ENCODE measurements around the gene SMAD7.

SMAD7 gene

DNA sequence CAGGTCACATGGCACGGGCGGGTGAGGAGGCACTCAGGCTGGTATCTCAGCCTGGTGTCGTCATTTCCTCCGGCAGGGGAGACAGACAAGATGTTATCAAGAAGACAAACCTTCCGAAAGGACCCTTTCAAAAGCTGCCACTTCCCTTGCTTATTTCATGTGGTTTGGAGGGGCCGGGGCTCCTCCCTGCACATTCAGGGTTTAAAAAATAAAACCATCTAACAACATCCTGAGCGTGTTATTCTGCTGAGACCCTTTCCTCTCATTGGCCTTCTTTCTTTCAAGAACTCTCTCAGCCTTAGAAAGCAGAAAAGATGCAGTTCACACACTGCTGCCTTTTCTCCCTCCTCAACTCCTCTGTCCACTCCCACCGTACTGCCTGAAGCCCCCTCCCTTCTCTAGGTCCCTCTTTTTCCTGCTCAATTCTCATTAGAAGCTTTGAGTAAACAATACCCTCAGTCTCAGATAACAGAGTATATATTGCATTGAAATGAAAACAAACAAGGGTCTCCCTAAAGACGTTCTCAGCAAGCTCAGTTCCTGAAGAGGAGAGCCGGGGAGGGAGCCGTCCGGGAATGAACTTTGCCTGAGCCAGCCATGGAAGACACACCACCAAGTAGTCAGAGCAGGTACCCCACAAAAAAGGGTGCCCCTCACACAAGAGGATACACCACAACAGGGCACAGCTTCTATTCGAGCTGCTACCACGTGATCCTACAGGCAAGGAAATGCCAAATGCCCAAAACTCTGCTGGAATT is 9.7 kb downstream of the SMAD7 start:
- TF ChIP-seq GATA1 (IDR thresholded peaks at IDR 0.05; ENCODE audit: low read depth, low read length), result no peak
- TF ChIP-seq POLR2A (IDR thresholded peaks at IDR 0.05; ENCODE audit: low read length), result no peak
- peak in 1 of 2 experiments; percentile 10 for DNase-seq

DNA sequence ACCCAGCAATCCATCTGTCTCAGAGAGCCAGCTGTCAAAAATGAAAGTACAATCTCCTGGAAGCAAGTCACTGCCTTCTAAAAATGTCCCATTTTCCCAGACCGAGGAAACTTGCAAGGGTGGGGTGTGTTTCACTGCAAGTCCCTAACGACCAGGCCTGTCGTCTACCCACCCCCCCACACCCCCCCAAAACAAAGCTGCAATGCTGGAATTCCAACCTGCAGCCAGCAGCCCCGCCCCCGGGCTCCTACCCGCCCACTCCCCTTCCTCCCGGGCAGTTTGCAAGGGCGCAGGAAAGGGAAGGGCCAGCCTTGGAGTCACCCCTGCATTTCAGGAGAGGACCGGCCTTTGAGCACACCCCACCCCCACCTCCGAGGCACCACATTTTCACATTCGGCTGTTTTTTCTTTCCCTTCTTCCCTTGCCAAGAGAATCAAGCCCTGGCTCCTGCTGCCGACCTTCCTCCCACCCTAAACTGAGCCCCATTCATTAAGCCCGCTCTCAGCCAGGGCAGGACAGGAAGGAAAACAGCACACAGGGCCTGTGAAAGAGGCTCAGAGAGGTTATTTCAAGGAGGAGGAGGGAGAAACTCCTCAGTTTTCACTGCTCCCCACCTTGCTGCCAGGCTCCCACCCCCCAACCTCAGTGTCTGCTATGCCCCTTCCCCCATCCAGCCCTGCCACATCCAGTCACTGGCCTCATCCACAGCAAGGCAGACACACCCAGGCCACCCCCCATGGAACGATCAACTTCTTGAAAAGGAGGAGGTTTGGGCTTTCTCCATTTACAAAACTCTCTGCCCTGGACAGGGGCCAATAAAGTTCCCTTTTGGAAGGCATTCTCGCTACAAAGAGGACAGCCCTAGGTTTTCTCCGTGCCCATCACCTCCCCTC is 11.3 kb downstream of the SMAD7 start:
- TF ChIP-seq POLR2A (IDR thresholded peaks at IDR 0.05; ENCODE audit: low read length) (no peak), GATA1 (IDR thresholded peaks at IDR 0.05; ENCODE audit: low read depth, low read length) (no peak)
- no peak for DNase-seq

DNA sequence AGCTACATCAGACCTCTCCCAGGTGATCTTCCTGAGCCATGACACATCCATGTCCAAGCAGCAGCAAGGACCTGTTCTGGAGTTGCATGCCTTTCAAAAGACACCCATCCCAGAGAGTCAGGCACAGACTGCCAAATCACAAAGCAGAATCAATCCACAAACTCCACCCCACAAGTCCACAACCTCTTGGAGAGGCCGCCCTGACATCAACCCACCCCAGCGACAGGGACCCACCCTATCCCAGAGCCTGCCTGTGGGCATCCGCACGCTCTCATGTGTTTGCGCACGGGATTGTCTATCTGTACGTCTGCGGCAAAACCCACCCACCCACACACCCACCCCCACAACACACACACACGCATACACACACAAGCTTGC is 11.9 kb downstream of the SMAD7 start:
- no peak for DNase-seq

DNA sequence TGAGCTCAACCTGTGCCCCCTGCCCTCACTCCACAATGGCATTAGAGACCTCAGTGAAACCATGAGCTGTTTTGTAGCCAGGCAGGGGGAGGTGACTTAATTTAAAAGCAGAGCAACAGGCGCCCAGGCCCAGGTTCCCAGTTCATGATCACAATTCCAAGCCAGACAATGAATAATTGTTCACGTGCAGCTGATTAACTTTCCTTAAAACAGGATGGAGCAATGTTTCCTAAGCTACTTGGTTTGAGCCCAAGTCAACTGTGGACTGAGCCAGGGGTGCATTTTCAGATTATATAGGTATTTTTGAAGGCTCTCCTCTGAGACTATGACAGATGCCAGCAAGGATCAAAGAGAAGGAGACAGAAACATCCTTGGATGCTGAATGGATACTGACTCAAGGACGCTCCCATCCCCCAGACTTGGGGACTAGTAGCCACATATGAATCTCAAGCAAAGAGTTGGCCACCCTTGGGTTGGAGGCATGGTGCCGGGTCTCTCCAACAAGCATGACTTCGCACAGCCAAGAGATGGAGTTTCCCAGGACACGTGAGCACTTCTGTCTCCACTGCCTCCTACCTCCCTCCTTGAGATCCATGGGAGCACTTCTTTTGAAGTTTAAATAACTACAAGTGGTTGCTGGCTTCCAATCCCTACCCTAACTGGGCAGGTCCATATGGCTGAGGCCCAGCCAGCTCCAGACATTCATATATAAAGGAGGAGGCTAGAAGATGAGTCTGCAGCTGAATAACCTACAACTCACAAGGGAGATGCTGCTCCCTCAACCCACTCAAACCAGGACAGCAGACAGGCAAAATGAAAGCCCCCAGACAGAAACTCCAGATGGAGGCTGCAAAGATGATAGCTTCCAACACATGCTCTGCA is 12.7 kb downstream of the SMAD7 start:
- DNase-seq, result no peak
- TF ChIP-seq GATA1 (IDR thresholded peaks at IDR 0.05; ENCODE audit: low read depth, low read length), result no peak
- no peak for TF ChIP-seq POLR2A (IDR thresholded peaks at IDR 0.05; ENCODE audit: low read length)

More for the DNA sequence above, 11.9 kb downstream of the SMAD7 start:
- TF ChIP-seq GATA1 (IDR thresholded peaks at IDR 0.05; ENCODE audit: low read depth, low read length), result no peak
- TF ChIP-seq POLR2A (IDR thresholded peaks at IDR 0.05; ENCODE audit: low read length), result no peak

DNA sequence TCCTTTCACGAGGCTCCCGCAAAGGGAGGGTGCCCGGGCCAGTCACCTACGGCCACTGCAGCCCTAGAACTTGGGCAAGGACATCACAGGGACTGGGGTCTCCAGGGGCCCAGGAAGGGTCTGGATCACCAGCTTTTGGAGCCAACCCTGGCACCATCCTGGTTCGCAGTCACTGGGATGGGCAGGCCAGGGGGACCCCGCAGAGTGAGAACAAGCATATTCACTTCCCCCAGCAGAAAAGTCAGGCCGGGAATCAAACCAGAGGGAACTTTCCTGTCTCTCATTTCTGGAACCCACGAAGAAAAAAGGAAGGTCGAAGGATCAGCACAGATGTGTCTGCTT is 15.4 kb downstream of the SMAD7 start:
- no peak for DNase-seq
- TF ChIP-seq POLR2A (IDR thresholded peaks at IDR 0.05; ENCODE audit: low read length) (no peak), GATA1 (IDR thresholded peaks at IDR 0.05; ENCODE audit: low read depth, low read length) (no peak)

DNA sequence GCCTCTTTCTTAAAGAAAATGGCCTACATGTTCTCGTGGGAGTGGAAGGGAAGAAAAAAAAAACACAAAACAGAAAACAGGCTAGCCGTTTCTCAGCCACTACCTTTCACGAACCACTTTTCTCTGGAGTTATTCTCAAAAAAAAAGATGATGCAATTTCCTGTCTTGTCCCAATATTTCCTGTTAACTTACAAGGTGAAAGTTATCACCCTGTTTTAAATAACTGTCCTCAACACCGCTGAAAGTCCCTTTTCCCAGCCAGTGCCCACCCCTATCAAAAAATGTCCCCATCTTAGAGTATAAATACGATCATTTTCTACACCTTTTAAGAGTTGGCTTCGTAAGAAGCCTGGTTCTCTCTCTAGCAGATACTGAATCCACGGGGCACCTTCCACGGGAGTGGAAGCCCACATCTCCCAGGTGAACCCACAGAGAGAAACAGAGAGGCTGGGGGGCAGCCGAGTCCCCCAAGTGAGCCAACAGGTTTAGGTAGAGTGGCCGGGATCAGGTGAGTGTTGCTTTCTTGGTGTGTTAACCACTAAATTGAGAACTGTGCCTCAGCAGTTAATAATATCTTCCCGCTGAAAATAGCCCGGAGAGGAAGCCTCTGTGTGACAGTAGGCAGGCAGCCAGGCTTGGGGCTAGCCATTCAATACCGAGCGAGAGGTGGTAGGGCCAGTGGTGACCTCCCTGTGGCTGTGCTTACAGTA is 15.9 kb downstream of the SMAD7 start:
- no peak for DNase-seq

DNA sequence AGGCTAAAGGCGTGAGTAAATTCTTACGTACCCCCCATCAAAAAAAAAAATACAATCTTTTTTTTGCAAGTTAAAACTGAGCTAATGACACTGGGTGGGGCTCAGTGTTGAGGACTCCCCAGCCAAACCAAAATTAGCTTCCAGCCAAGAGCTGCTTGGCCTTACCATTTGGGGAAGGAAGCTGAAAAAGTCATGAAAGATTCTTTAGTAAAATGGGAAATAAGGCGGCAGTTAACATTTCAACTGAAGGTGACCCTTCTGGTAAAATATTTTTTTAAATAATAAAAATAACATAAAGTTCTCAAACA is 16.4 kb downstream of the SMAD7 start:
- TF ChIP-seq GATA1 (IDR thresholded peaks at IDR 0.05; ENCODE audit: low read depth, low read length), result no peak
- no peak for TF ChIP-seq POLR2A (IDR thresholded peaks at IDR 0.05; ENCODE audit: low read length)
- no peak for DNase-seq

More for the DNA sequence above, 15.9 kb downstream of the SMAD7 start:
- TF ChIP-seq POLR2A (IDR thresholded peaks at IDR 0.05; ENCODE audit: low read length), result no peak
- no peak for TF ChIP-seq GATA1 (IDR thresholded peaks at IDR 0.05; ENCODE audit: low read depth, low read length)

DNA sequence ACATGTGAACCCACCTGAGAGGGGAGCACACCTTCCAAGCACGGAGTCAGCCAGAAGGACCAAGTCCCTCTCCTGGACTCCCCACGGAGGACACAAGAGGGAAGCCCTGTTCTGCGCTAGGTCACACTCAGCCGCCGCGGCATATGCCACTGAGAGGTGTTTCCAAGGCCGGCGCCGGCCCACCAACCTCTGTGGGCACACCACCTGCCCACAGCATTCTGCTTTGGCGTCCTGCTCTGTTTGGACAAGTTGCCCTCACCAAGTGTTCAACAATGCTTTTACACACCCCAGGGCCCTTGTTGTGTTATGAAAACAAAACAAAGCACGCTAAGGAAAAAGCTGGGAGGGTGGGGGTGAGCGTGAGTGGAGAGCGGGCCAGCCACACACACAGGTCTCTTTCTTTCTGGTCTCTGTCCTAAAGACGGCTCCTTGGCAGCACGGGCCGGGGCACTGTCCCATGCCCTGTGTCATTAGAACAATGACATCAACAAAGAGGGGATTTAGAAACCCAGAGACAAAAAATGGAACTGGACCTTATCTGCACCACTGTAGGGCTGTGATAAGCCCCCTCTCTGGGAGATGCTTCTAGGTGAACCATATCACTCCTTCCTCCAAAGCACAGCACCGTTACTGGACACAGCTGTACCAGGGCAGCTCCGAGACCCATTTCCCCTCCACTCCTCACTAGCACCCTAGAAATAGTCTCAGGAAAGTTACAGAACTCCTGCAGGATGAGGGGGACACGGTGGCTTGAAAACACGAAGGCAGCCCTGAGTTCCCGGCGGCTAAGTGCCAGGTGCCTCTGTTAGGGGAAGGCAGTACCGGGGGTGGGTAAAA is 17.0 kb downstream of the SMAD7 start:
- DNase-seq, result no peak
- no peak for TF ChIP-seq GATA1 (IDR thresholded peaks at IDR 0.05; ENCODE audit: low read depth, low read length)
- no peak for TF ChIP-seq POLR2A (IDR thresholded peaks at IDR 0.05; ENCODE audit: low read length)

DNA sequence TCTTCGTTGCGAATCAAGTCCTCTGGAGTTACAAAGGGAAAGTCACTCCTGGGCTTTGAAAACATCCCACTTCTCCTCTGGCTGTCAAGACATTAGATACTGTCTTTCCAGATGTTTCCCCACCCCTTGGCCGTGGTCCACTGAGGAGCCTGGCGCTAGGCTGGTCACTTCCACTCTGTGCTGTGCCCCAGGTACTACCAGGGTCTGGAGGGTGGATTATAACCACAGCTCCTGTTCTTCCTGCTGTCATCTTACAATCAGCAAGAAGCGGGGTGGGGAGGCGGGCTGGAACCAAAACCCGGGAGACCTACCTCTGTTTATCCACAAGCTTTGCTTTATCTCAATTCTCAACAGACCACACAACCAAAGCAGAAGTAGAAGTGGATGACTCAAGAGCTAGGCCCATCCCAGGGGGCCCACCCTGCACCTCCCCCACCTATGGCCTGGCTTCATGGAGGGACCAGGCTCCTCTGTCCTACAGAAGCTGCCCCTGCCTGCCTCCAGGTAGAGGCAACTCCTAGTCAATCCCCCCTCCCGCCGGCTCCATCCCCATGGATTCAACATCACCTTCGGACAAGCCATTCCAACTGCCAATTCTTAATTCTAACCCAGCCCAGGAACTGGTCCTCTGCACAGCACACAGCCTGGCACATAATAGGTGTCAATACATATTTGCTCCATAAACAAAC is 17.8 kb downstream of the SMAD7 start:
- TF ChIP-seq POLR2A (IDR thresholded peaks at IDR 0.05; ENCODE audit: low read length), result no peak
- TF ChIP-seq GATA1 (IDR thresholded peaks at IDR 0.05; ENCODE audit: low read depth, low read length), result no peak
- peak in 1 of 2 experiments; percentile 19 for DNase-seq

DNA sequence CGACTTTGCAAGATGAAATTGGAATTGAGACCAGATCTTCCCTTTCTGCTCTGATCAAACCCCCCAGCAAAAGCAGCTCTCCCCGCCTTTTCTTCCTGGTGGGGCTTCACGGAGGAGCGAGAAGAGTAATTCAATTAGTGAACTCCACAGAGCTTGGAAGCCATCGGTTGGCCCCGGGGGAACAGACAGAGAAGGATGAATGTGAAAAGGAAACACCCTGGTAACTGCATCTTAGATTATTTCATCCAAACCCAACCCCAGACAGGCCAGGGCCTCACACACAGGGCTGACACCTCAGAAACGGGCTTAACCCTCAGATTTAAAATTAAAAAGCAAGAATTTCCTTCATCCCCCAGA is 18.3 kb downstream of the SMAD7 start:
- TF ChIP-seq GATA1 (IDR thresholded peaks at IDR 0.05; ENCODE audit: low read depth, low read length), result no peak
- TF ChIP-seq POLR2A (IDR thresholded peaks at IDR 0.05; ENCODE audit: low read length), result no peak
- DNase-seq, result no peak

DNA sequence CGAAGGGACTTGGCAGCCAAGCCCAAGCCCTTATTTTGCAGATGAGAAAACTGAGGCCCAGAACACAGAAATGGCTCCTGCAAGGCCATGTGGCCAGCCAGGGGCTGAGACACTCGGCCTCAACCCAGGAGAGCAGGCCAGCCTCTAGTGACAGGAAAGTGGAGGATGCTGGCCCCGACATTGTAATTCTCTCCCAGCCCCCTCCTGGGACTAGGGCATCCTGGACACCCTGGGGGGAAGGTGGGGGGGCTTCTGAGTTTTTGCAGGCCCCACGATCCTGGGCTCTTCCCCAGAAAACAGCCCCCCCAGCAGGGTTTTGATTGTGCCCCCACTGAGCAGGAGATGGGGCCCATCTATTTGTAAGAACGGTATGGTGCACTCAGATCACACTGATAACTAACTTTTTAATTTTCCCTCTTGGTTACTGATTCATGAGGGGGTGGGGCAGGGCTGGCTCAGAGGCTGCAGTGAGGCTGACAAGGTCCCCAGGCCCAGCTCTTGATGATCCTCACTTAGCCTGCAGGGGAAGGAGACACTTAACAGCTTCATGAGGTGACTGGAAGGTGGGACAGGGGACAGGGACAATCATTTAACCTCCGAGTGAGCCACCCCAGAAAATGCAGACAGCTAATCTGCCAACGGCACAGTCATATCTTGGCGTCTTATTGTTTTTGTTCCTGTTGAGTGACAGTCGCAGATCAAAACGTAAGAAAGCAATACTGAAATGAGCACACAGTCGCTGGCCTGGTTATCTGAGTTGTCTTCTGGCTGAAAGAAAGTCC is 18.9 kb downstream of the SMAD7 start:
- DNase-seq, result peak in 1 of 2 experiments; percentile 19
- TF ChIP-seq GATA1 (IDR thresholded peaks at IDR 0.05; ENCODE audit: low read depth, low read length) (no peak), POLR2A (IDR thresholded peaks at IDR 0.05; ENCODE audit: low read length) (no peak)
